ENCODE measurements around the gene CASP8AP2.

DNA sequence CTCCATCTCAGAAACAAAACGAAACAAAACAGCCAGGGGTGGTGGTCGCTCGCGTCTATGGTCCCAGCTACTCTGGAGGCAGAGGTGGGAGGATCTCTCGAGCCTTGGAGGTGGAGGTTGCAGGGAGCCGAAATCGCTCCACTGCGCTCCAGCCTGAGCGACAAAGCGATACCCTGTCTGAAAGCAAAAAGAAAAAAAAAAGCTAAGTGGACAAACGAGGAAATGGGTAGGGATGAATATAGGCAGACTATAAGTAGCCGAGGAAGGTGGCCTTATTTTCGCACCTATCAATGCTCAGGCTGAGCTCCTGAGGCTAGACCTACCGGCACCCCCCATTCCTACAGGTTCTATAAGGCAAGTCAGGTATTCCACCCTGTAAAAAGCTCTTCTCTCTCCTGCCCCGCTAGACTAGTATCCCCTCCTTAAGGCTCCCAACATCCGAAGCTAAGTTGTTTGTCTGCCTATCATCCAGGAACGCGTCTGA, 650 bp upstream of the CASP8AP2 start:
- TF ChIP-seq, protein P1, sequence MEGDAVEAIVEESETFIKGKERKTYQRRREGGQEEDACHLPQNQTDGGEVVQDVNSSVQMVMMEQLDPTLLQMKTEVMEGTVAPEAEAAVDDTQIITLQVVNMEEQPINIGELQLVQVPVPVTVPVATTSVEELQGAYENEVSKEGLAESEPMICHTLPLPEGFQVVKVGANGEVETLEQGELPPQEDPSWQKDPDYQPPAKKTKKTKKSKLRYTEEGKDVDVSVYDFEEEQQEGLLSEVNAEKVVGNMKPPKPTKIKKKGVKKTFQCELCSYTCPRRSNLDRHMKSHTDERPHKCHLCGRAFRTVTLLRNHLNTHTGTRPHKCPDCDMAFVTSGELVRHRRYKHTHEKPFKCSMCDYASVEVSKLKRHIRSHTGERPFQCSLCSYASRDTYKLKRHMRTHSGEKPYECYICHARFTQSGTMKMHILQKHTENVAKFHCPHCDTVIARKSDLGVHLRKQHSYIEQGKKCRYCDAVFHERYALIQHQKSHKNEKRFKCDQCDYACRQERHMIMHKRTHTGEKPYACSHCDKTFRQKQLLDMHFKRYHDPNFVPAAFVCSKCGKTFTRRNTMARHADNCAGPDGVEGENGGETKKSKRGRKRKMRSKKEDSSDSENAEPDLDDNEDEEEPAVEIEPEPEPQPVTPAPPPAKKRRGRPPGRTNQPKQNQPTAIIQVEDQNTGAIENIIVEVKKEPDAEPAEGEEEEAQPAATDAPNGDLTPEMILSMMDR (optimal IDR thresholded peaks at IDR 0.05 in 1 of 3, IDR thresholded peaks at IDR 0.05 in 1 of 3, conservative IDR thresholded peaks at IDR 0.05 in 1 of 3; ENCODE audit: extremely low read depth in 1 of 3, insufficient read depth in 2 of 3, low read length in 3 of 3): no peak
- no peak for TF ChIP-seq EZH2 (IDR thresholded peaks at IDR 0.05; ENCODE audit: low read length)
